WTC11 (cell line): Measurements from ENCODE around the gene DNAAF2. TPM values are rescaled to one million over a fixed set of nuclear protein-coding genes. Genes with fewer than 3 reads are reported as not detected.

Source experiments
- ATAC-seq: fragments of 200-7000 bp; cut with Tn5 transposase; 2 replicates; pipeline ENCODE4 v1.10.0; 2021; ENCODE audit warnings: mild to moderate bottlenecking, moderate library complexity
- CTCF ChIA-PET: fragments of 300-600 bp; sonication (Branson Sonifier 250); formaldehyde crosslinking; loops from one replicate; lab custom pipeline; 2021; ENCODE audit warnings: antibody characterized with exemption; lab: Charles Lee
- POLR2A ChIA-PET: fragments of 350-600 bp; sonication (Branson Sonifier 250); formaldehyde crosslinking; loops from one replicate; lab custom pipeline; 2021; ENCODE audit warnings: antibody characterized with exemption; lab: Charles Lee
- DNase-seq: peaks from one replicate; pipeline ENCODE4 v3.0.0; 2021; ENCODE audit warnings: low spot score
- H3K27ac Mint-ChIP-seq: 2 replicates; pipeline ENCODE4 v1.8.0; 2021; ENCODE audit warnings: mixed read lengths
- H3K27me3 Mint-ChIP-seq: 2 replicates; pipeline ENCODE4 v1.8.0; 2021; ENCODE audit warnings: low read depth, mild to moderate bottlenecking, moderate library complexity, mixed read lengths
- H3K36me3 Mint-ChIP-seq: 2 replicates; pipeline ENCODE4 v1.8.0; 2021; ENCODE audit warnings: mixed read lengths
- H3K4me1 Mint-ChIP-seq: 2 replicates; pipeline ENCODE4 v1.8.0; 2022; ENCODE audit warnings: mixed read lengths
- H3K4me3 Mint-ChIP-seq: 2 replicates; pipeline ENCODE4 v1.8.0; 2021; ENCODE audit warnings: mild to moderate bottlenecking, moderate library complexity, mixed read lengths
- H3K9me3 Mint-ChIP-seq: 2 replicates; pipeline ENCODE4 v1.8.0; 2021; ENCODE audit warnings: mixed read lengths
- EMX1 ChIP-seq: fragments of 250-450 bp; sonication (Bioruptor Pico); IDR thresholded peaks from 2 replicates; pipeline ENCODE4 v1.8.0; 2021; ENCODE audit warnings: mild to moderate bottlenecking
- ETV6 ChIP-seq: sonication (generic); formaldehyde crosslinking; IDR thresholded peaks from 2 replicates; pipeline ENCODE4 v1.8.1; 2022; ENCODE audit warnings: mild to moderate bottlenecking, missing genetic modification reagents
- HMGA2 ChIP-seq: fragments of 250-450 bp; sonication (Bioruptor Pico); IDR thresholded peaks from 2 replicates; pipeline ENCODE4 v1.4.0; 2021; ENCODE audit warnings: mild to moderate bottlenecking, moderate library complexity
- MXD4 ChIP-seq: fragments of 250-450 bp; sonication (Bioruptor Pico); IDR thresholded peaks from 2 replicates; pipeline ENCODE4 v1.8.0; 2021; ENCODE audit warnings: mild to moderate bottlenecking, moderate library complexity, borderline replicate concordance
- NFATC4 ChIP-seq: fragments of 250-450 bp; sonication (Bioruptor Pico); IDR thresholded peaks from 2 replicates; pipeline ENCODE4 v1.9.0; 2021; ENCODE audit warnings: mild to moderate bottlenecking
- ZNF219 ChIP-seq: sonication (generic); formaldehyde crosslinking; IDR thresholded peaks from 2 replicates; pipeline ENCODE4 v1.8.0; 2023; ENCODE audit warnings: missing genetic modification reagents, mild to moderate bottlenecking, borderline replicate concordance
- ZNF263 ChIP-seq: sonication (generic); formaldehyde crosslinking; IDR thresholded peaks from 2 replicates; pipeline ENCODE4 v1.8.1; 2022; ENCODE audit warnings: low read depth, mild to moderate bottlenecking, moderate library complexity, missing genetic modification reagents
- total RNA-seq: library from RNA; stranded (reverse); gene quantifications from 3 replicates; pipeline ENCODE4 v1.2.3, GENCODE V29; 2021
- TF ChIP-seq, protein P1 (sequence below): sonication (generic); formaldehyde crosslinking; IDR thresholded peaks from 2 replicates; pipeline ENCODE4 v1.8.0; 2022; ENCODE audit warnings: mild to moderate bottlenecking, missing genetic modification reagents
- TF ChIP-seq, protein P2 (sequence below): fragments of 250-450 bp; sonication (Bioruptor Pico); conservative IDR thresholded peaks from 2 replicates; pipeline ENCODE4 v1.9.0; 2021; ENCODE audit warnings: mild to moderate bottlenecking
- TF ChIP-seq, protein P3 (sequence below): fragments of 200-600 bp; IDR thresholded peaks from 2 replicates; pipeline ENCODE4 v1.8.0; 2022; ENCODE audit warnings: antibody characterized with exemption
- TF ChIP-seq, protein P4 (sequence below): sonication (generic); formaldehyde crosslinking; IDR thresholded peaks from 2 replicates; pipeline ENCODE4 v1.8.1; 2022; ENCODE audit warnings: mild to moderate bottlenecking, moderate library complexity, missing genetic modification reagents
- TF ChIP-seq, protein P5 (sequence below): fragments of 250-450 bp; sonication (Bioruptor Pico); IDR thresholded peaks from 2 replicates; pipeline ENCODE4 v1.9.0; 2021; ENCODE audit warnings: mild to moderate bottlenecking, borderline replicate concordance
- TF ChIP-seq, protein P6 (sequence below): fragments of 250-450 bp; sonication (Bioruptor Pico); IDR thresholded peaks from 2 replicates; pipeline ENCODE4 v1.9.0; 2021; ENCODE audit warnings: mild to moderate bottlenecking
- TF ChIP-seq, protein P7 (sequence below): sonication (generic); formaldehyde crosslinking; IDR thresholded peaks from 2 replicates; pipeline ENCODE4 v1.8.1; 2022; ENCODE audit warnings: missing genetic modification reagents, borderline replicate concordance

Gene DNAAF2
- total RNA-seq, 1 experiment from 2014 or later: 19.9 TPM

DNA sequence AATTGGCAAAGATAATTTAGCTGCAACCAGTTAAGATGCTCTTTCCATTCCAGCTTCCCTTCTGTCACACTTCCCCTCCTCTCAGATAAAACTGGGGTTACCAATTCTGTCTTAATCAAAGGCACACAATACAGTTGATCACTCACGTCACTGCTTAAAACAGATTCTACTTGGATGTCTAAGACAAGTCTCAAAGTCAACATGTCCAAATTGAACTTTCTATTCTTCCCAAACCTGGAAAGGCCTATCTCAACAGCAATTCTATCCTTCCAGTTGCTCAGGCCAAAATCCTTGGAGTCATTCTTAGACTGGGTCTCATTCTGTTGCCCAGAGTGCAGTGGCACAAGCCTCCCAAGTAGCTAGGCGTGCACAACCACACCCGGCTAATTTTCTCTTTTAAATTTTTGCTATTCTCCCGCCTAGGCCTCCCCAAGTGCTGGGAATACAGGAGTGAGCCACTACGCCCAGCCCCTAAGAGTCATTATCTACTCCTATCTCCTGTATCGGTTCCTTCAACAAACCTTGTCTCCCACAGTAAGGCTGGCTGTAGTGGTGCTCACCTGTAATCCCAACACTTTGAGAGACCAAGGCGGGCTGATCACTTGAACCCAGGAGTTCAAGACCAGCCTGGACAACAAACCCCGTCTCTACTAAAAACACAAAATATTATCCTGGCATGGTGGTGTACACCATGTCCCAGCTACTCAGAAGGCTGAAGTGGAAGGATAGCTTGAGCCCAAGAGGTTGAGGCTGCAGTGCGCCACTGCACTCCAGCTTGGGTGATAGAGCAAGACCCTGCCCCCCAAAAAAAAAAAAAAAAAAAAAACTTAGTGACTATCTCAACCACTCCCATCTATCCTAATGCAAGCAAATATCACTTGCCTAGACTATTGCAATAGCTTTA lies 53.6 kb downstream of the DNAAF2 start (continued):
- TF ChIP-seq, protein P1, sequence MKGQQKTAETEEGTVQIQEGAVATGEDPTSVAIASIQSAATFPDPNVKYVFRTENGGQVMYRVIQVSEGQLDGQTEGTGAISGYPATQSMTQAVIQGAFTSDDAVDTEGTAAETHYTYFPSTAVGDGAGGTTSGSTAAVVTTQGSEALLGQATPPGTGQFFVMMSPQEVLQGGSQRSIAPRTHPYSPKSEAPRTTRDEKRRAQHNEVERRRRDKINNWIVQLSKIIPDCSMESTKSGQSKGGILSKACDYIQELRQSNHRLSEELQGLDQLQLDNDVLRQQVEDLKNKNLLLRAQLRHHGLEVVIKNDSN (CRISPR knock-in tag): no peak
- no peak for TF ChIP-seq ZNF219 (CRISPR knock-in tag)
- peak; percentile 78 for TF ChIP-seq NFATC4 (CRISPR knock-in tag)
- TF ChIP-seq EMX1 (CRISPR knock-in tag): peak; percentile 6; the same call in 1 of the 2 replicates
- TF ChIP-seq, protein P2, sequence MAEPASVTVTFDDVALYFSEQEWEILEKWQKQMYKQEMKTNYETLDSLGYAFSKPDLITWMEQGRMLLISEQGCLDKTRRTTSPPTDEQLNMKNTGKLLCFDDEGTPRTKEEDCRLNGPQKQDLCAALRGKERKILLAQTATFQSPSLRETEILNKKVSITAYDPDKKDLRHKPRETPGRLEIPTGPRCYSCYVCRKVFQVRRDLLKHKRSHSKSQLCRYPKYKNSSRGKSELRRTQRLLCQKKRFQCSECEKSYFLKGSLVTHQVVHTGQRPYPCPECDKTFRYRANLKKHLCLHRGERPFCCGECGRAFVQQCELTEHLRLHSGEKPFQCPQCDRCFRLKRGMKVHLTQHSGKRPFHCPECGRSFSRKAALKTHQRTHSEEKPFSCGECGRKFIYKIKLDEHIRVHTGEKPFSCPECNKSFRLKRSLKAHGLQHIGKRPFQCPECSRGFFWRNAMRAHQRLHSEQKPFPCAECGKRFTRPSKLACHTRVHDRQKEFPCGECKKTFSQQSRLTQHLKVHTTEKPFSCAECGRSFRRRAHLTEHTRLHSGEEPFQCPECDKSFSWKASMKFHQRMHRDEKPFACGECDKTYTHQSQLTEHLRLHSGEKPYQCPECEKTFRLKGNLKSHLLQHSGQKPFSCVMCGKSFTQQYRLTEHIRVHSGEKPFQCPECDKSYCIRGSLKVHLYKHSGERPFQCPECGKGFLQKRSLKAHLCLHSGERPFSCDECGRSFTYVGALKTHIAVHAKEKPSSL (CRISPR knock-in tag): peak; percentile 48; the same call in 1 of the 2 replicates
- TF ChIP-seq, protein P3, sequence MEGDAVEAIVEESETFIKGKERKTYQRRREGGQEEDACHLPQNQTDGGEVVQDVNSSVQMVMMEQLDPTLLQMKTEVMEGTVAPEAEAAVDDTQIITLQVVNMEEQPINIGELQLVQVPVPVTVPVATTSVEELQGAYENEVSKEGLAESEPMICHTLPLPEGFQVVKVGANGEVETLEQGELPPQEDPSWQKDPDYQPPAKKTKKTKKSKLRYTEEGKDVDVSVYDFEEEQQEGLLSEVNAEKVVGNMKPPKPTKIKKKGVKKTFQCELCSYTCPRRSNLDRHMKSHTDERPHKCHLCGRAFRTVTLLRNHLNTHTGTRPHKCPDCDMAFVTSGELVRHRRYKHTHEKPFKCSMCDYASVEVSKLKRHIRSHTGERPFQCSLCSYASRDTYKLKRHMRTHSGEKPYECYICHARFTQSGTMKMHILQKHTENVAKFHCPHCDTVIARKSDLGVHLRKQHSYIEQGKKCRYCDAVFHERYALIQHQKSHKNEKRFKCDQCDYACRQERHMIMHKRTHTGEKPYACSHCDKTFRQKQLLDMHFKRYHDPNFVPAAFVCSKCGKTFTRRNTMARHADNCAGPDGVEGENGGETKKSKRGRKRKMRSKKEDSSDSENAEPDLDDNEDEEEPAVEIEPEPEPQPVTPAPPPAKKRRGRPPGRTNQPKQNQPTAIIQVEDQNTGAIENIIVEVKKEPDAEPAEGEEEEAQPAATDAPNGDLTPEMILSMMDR: no peak
- TF ChIP-seq, protein P4, sequence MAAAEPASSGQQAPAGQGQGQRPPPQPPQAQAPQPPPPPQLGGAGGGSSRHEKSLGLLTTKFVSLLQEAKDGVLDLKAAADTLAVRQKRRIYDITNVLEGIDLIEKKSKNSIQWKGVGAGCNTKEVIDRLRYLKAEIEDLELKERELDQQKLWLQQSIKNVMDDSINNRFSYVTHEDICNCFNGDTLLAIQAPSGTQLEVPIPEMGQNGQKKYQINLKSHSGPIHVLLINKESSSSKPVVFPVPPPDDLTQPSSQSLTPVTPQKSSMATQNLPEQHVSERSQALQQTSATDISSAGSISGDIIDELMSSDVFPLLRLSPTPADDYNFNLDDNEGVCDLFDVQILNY: no peak
- TF ChIP-seq HMGA2 (CRISPR knock-in tag): no peak
- TF ChIP-seq, protein P5, sequence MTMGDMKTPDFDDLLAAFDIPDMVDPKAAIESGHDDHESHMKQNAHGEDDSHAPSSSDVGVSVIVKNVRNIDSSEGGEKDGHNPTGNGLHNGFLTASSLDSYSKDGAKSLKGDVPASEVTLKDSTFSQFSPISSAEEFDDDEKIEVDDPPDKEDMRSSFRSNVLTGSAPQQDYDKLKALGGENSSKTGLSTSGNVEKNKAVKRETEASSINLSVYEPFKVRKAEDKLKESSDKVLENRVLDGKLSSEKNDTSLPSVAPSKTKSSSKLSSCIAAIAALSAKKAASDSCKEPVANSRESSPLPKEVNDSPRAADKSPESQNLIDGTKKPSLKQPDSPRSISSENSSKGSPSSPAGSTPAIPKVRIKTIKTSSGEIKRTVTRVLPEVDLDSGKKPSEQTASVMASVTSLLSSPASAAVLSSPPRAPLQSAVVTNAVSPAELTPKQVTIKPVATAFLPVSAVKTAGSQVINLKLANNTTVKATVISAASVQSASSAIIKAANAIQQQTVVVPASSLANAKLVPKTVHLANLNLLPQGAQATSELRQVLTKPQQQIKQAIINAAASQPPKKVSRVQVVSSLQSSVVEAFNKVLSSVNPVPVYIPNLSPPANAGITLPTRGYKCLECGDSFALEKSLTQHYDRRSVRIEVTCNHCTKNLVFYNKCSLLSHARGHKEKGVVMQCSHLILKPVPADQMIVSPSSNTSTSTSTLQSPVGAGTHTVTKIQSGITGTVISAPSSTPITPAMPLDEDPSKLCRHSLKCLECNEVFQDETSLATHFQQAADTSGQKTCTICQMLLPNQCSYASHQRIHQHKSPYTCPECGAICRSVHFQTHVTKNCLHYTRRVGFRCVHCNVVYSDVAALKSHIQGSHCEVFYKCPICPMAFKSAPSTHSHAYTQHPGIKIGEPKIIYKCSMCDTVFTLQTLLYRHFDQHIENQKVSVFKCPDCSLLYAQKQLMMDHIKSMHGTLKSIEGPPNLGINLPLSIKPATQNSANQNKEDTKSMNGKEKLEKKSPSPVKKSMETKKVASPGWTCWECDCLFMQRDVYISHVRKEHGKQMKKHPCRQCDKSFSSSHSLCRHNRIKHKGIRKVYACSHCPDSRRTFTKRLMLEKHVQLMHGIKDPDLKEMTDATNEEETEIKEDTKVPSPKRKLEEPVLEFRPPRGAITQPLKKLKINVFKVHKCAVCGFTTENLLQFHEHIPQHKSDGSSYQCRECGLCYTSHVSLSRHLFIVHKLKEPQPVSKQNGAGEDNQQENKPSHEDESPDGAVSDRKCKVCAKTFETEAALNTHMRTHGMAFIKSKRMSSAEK (CRISPR knock-in tag): peak; percentile 18; the same call in 1 of the 2 replicates
- TF ChIP-seq ZNF263 (CRISPR knock-in tag): no peak
- no peak for TF ChIP-seq MXD4

DNA sequence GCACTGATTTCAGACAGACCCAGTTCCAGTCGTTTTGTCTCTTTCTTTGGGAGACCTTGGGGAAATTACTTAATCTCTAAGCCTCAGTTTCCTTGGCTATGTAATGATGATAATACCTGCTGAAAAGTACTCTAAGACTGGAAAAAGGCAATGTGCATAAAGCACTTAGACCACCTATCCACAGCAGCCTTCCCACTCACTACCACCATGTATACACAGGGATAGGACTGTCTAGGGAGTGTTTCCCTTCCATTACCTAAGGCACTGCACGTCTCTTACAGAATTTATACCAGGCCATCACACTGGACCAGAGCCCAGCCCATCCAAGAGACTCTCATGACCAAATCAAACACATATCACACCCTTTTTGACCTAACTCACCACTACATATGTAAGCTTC lies 55.2 kb downstream of the DNAAF2 start:
- no peak overlapping the region for H3K4me3 Mint-ChIP-seq
- H3K4me1 Mint-ChIP-seq: peaks cover 37% of the 10 kb centered on the region
- H3K36me3 Mint-ChIP-seq: peaks cover 52% of the 10 kb centered on the region
- ChIA-PET POLR2A (interaction anchor here (0.5 to 1.1 kb wide), 3 partner anchors 12 to 113 kb away, joined by 3 to 7 read pairs (median 4); no protein-coding TSS in a partner anchor), CTCF (interaction anchor here (0.5 to 1.5 kb wide), 3 partner anchors 29 to 118 kb away, joined by 3 to 8 read pairs (median 3); no protein-coding TSS in a partner anchor)
- DNase-seq (no peak), ATAC-seq (peak; percentile 5)
- TF ChIP-seq, protein P6, sequence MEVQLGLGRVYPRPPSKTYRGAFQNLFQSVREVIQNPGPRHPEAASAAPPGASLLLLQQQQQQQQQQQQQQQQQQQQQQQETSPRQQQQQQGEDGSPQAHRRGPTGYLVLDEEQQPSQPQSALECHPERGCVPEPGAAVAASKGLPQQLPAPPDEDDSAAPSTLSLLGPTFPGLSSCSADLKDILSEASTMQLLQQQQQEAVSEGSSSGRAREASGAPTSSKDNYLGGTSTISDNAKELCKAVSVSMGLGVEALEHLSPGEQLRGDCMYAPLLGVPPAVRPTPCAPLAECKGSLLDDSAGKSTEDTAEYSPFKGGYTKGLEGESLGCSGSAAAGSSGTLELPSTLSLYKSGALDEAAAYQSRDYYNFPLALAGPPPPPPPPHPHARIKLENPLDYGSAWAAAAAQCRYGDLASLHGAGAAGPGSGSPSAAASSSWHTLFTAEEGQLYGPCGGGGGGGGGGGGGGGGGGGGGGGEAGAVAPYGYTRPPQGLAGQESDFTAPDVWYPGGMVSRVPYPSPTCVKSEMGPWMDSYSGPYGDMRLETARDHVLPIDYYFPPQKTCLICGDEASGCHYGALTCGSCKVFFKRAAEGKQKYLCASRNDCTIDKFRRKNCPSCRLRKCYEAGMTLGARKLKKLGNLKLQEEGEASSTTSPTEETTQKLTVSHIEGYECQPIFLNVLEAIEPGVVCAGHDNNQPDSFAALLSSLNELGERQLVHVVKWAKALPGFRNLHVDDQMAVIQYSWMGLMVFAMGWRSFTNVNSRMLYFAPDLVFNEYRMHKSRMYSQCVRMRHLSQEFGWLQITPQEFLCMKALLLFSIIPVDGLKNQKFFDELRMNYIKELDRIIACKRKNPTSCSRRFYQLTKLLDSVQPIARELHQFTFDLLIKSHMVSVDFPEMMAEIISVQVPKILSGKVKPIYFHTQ: 0 out of 2 replicates have a peak, but pooled peaks have one; percentile 35
- TF ChIP-seq, protein P7, sequence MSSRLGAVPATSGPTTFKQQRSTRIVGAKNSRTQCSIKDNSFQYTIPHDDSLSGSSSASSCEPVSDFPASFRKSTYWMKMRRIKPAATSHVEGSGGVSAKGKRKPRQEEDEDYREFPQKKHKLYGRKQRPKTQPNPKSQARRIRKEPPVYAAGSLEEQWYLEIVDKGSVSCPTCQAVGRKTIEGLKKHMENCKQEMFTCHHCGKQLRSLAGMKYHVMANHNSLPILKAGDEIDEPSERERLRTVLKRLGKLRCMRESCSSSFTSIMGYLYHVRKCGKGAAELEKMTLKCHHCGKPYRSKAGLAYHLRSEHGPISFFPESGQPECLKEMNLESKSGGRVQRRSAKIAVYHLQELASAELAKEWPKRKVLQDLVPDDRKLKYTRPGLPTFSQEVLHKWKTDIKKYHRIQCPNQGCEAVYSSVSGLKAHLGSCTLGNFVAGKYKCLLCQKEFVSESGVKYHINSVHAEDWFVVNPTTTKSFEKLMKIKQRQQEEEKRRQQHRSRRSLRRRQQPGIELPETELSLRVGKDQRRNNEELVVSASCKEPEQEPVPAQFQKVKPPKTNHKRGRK (CRISPR knock-in tag): no peak
- TF ChIP-seq ETV6 (CRISPR knock-in tag): no peak
- H3K27me3 Mint-ChIP-seq: no peaks in the 10 kb centered on the region
- no peaks in the 10 kb centered on the region for H3K9me3 Mint-ChIP-seq
- H3K27ac Mint-ChIP-seq: peak overlapping the region; percentile 7
